GM12874 (cell line): ENCODE results near the gene UCK2.

ENCODE experiments used
- TF ChIP-seq, protein P1 (sequence below): IDR thresholded peaks from 2 replicates; pipeline ENCODE4 v1.5.1; 2011; ENCODE audit warnings: low read depth, mild to moderate bottlenecking, control low read depth, low read length, moderate library complexity; ENCODE audit not compliant: insufficient read depth

The UCK2 gene

DNA sequence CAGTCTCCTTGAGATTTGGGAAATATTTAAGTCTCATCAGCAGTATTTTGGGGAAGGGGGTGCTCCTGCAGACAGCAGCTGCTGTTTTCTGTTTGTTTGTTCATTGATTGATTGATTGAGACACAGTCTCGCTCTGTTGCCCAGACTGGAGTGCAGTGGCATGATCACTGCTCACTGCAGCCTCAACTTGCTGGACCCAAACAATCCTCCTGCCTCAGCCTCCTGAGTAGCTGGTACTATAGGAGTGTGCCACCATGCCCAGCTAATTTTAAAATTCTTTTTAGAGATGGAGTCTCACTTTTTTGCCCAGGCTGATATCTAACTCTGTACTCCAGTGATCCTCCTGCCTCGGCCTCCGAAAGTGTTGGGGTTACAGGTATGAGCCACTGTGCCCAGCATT, 18.2 kb downstream of the UCK2 start:
- TF ChIP-seq, protein P1, sequence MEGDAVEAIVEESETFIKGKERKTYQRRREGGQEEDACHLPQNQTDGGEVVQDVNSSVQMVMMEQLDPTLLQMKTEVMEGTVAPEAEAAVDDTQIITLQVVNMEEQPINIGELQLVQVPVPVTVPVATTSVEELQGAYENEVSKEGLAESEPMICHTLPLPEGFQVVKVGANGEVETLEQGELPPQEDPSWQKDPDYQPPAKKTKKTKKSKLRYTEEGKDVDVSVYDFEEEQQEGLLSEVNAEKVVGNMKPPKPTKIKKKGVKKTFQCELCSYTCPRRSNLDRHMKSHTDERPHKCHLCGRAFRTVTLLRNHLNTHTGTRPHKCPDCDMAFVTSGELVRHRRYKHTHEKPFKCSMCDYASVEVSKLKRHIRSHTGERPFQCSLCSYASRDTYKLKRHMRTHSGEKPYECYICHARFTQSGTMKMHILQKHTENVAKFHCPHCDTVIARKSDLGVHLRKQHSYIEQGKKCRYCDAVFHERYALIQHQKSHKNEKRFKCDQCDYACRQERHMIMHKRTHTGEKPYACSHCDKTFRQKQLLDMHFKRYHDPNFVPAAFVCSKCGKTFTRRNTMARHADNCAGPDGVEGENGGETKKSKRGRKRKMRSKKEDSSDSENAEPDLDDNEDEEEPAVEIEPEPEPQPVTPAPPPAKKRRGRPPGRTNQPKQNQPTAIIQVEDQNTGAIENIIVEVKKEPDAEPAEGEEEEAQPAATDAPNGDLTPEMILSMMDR = no peak

DNA sequence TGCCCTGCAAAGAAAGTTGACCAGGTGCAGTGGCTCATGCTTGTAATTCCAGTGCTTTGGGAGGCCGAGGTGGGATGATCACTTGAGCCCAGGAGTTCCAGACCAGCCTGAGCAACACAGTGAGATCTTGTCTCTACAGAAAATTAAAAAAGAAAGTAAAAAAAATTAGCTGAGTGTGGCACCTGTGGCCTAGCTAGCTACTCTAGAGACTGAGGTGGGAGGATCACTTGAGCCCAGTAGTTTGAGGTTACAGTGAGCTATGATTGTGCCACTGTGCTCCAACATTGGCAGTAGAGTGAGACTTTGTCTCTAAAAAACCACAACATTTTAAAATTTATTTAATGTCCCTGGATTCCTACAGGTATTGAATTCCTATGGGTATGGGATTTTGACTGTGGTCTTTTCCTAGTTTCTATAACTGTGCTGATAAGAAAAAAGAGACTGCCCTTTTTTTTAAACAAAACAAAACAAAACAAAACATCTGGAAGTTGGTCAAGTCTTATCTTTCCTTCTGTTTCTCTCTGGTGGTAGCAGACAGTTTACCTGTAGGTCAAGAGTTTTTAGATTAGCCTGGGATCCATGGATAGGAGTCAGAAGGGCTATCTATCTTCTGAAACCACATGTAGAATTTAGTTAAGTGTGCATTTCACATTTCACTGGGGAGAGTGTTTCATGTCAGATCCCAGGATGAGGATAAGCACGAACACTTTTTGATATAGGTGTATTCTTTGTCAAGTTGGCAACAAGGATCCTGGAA, 18.8 kb downstream of the UCK2 start:
- TF ChIP-seq, protein P1 = no peak

DNA sequence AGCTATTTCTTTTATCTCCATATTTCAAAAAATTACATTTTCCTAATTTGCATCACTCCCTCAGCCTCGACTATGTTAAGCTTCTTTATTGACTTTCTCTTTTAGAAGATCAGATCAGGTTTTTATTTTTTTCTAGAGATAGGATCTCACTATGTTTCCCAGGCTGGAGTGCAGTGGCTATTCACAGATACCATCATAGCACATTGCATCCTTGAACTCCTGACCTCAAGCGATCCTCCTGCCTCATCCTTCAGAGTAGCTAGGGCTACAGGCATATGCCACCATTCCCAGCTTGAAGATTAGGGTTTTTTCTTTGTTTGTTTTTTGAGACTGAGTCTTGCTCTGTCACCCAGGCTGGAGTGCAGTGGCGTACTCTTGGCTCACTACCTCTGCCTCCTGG, 20.1 kb downstream of the UCK2 start:
- TF ChIP-seq, protein P1 = no peak

DNA sequence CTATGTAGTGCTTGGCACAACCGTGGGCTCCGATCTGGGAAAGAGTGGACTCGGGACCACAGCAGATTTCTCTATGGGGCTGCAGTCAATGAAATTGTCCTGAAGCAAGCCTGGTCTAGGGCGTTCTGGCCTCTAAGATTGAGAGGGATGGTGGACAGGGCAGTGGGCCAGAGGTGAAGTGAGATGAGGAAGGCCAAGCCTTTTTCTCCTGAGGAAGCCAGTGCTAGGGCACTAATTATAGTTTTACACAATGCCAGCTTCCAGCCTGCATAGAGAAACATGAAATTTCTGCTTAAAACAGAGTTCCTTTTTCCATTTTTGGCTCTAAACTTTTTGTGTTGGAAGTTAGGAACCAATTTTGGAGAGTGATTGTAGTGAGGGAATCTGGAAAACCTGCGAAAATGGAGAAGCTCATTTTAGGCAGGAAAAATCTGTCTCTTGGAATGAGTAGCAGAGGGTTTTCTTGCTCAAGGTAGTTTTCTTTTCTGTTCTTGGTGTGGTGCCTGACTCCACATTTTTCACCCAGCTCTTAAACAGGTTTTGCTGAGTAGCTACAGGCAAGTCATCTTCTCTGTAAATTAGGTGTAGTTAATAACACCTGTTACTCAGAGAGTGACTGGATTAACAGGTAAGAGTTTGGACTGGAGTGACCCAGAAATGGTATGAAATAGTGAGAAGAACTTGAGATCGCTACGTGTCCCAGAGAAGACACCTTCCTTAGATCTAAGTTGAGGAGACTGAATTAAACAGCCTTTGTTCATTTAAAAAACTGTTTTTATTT, 22.1 kb downstream of the UCK2 start:
- TF ChIP-seq, protein P1 = no peak

DNA sequence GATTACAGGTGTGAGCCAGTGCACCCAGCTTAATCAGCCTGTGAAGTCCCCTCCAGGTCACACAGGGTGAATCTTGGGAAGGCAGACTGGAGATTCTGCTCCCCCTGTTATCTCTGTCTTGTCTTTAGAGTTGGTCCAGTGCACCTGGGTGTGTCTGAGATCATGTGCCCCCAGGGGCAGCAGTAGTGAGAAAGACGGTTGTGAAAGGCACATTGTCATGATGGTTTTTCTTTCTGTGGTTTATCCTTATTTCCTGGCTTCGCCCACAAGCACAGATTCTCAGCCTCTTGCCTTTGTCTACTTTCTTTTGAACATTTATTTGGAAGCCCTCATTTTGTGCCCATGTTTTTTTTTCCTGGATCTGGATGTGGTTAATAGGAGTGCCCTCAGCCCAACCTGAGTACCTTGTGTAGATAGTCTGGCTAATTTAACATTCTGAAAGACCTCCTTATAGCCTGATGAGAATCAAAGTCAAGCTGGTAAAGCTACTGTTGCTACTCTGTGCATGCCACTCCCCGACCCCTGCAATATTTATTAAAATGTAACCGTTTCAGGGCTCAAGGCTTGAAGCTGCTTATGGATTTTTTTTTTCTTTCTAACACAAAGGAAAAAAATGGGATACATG, 23.7 kb downstream of the UCK2 start:
- TF ChIP-seq, protein P1 = no peak

DNA sequence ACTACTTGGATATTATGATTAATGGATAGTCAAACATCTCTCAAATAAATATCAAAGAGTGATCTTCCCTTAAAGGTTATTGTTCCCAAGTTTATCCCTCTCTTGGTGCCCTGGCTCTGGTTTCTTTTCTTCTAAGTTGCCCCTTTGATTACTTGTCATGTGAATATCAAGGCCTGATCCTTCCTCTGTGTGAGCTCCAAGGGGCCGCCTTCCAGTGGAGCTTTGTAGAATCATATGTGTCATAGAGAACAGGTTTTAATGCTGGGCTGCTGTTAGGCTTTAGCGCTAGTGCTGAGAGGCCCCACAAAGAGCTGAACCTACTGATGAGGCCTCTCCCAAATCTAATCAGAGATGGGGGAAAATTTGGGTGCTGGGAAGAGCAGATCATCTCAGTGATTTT, 25.5 kb downstream of the UCK2 start:
- TF ChIP-seq, protein P1 = no peak

DNA sequence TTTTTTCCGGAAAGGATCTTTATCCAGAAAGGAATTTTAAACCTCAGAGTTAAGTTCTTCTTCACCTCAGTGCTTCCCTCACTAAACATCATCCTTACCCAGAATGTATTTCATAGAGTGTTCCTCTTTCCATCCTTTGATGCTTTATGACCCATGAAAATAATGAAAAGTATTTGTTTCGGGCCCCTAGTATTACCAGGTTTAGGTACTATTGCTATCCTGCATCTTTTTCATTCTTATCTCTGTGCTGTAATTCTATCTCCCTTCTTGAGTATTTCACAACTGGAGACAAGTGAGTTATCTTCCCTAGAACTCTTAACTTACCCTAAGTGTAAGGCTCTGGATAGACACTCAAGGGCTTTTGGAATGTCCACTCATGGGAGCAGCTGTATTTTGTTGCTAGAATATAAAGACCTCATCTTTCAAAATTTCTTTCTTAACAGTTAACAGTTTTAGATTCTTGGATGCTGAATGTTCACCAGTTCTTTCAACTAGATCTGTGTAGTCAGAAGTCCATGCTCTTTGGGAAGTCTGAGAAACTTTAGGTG, 26.2 kb downstream of the UCK2 start:
- TF ChIP-seq, protein P1 = no peak
